Vagina (tissue), 2 donors: ENCODE results near the gene POP5.
A peak's percentile ranks its signal among the peaks of the same experiment; 100 is the strongest.

ENCODE experiments used
- CTCF ChIP-seq, 3 experiments: fragments of 450-650 bp in 2 of 3; fragments of 200-600 bp in 1 of 3; sonication (generic) in 1 of 3; IDR thresholded peaks; one replicate each; pipeline ENCODE4 v1.5.1; 2017 to 2019; ENCODE audit warnings: antibody characterized with exemption in 3 of 3, mild to moderate bottlenecking in 2 of 3, moderate library complexity in 2 of 3
- POLR2A ChIP-seq, 2 donors: fragments of 450-650 bp; IDR thresholded peaks; one replicate each; pipeline ENCODE4 v1.6.1; 2017; ENCODE audit warnings: antibody characterized with exemption in 2 of 2, mild to moderate bottlenecking in 2 of 2, moderate library complexity in 2 of 2
- POLR2AphosphoS5 ChIP-seq, 2 donors: sonication (generic); formaldehyde crosslinking; IDR thresholded peaks; one replicate each; pipeline ENCODE4 v1.9.0; 2017; ENCODE audit warnings: antibody characterized with exemption in 2 of 2, mild to moderate bottlenecking in 2 of 2, low read depth in 1 of 2; ENCODE audit not compliant: insufficient read depth in 1 of 2

DNA sequence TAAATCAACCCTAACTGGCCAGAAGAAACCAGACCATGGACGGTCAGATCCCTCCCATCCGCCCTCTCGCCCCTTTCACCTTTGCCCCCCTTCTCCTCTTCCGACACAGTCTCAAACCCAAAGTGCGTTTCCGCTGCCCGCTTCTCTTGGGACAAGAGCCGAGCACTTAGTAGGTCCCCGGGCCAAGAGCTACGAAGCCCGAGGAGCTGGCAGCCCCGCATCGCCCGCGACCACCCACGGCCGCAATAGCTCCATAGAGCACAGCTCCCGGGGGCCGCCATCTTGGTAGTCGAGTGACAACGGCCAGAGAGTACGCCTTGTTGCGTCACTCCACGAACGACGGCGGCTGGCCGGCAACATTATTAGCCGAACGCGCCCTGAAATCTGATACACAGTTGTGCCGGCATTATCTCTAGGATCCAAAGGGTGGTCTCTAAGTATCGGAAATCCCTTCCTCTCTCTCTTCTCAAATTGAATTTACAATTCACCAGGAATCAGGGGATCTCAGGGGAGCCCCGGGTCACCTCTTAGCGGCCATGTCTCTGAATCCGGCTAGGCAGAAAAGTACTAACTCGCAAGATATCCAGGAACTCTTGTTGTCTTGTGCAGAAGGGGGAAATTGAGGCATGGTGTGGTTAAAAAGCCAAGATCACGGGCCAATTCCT is 52.2 kb downstream of the POP5 start, which contains the start of gene COQ5:
- TF ChIP-seq CTCF (IDR thresholded peaks at IDR 0.05) (no peak), POLR2AphosphoS5 (IDR thresholded peaks at IDR 0.05; ENCODE audit: insufficient read depth in 1 of 2, low read depth in 1 of 2) (peak; percentile 91 to 92), POLR2A (IDR thresholded peaks at IDR 0.05) (peak in 1 of 2 donors; percentile 19)
